B cell (primary cell): Measurements from ENCODE around the gene CREB3.

Experiments
- EZH2 ChIP-seq: IDR thresholded peaks from 2 replicates; pipeline ENCODE4 v1.6.1; 2012; ENCODE audit warnings: borderline replicate concordance, low read depth, mild to moderate bottlenecking, moderate library complexity, low read length; ENCODE audit not compliant: insufficient read depth, poor library complexity, severe bottlenecking
- TF ChIP-seq, protein P1 (sequence below): fragments of 200-600 bp; IDR thresholded peaks from one replicate; pipeline ENCODE4 v1.8.0; 2022; ENCODE audit warnings: antibody characterized with exemption, mild to moderate bottlenecking

DNA sequence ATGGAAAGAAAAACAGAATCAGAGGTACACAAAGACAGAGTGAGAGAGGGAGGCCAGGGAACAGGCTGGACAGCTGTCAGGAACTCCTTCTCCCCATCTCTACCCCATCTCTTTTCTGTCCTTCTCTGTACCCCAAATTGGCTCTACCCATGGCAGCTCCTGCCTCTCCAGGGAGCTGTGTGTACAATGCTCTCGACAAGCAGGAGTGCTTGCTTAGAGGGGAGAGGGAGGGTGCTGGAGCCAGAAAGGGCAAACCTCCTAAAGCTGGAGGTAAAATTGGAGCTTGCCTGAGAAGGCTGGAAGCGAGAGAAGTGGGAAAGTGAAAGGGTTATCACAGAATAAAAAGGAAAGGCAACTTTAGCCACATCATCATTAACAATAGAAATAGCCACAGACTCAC lies 49.1 kb upstream of the CREB3 start:
- TF ChIP-seq, protein P1, sequence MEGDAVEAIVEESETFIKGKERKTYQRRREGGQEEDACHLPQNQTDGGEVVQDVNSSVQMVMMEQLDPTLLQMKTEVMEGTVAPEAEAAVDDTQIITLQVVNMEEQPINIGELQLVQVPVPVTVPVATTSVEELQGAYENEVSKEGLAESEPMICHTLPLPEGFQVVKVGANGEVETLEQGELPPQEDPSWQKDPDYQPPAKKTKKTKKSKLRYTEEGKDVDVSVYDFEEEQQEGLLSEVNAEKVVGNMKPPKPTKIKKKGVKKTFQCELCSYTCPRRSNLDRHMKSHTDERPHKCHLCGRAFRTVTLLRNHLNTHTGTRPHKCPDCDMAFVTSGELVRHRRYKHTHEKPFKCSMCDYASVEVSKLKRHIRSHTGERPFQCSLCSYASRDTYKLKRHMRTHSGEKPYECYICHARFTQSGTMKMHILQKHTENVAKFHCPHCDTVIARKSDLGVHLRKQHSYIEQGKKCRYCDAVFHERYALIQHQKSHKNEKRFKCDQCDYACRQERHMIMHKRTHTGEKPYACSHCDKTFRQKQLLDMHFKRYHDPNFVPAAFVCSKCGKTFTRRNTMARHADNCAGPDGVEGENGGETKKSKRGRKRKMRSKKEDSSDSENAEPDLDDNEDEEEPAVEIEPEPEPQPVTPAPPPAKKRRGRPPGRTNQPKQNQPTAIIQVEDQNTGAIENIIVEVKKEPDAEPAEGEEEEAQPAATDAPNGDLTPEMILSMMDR: no peak
- no peak for TF ChIP-seq EZH2
